SW480 (cell line): ENCODE measurements around the gene MAP2K2.

Experiments
- DNase-seq: peaks from one replicate; pipeline ENCODE4 v3.0.0-alpha.2; 2016; ENCODE audit warnings: low spot score

MAP2K2 gene

DNA sequence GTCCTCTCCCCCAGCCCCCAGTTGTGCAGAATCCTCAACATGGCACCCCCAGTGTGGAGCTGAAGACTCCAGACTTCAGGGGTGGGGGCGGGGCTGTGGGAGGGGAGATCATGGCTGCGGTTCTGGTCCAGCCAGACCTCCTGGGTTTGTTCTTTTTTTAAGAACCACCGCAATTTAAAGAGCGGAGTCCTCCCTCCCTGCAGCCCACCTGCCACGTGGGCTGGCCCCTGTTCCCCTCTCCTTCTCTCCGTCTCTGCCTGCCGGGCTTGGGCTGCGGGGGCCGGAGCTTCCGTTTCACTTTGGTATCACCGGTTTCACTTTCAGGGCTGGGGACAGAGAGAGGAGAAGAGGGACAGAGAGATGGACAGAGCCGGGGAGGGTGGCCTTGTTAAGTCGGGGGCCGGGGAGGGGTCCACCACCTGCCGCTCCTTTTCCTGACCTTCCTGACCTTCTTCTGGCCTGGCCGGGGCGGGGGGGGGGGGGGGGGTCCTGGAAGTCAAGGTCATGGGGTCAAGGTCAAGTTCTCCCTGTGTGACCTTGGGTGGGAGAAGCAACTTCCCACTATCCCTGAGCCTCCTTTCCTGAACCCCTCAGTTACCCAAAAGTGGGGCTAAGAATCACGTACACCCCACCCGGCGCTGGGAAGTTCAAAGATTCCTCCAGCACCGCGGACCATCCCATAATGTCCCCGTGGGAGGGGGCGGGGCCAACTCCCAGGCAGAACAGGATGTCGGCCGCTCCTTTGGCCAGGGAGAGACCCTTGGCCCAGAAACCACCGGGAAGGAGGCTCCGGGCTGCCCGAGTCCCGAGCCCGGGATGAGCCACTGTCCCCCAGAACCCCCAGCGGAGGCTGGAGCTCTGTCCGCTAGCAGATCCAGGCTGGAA lies 45.9 kb downstream of the MAP2K2 start:
- DNase-seq: no peak

GRCh38 chr19:4077007-4077374 lies 46.9 kb downstream of the MAP2K2 start:
- no peak for DNase-seq

DNA sequence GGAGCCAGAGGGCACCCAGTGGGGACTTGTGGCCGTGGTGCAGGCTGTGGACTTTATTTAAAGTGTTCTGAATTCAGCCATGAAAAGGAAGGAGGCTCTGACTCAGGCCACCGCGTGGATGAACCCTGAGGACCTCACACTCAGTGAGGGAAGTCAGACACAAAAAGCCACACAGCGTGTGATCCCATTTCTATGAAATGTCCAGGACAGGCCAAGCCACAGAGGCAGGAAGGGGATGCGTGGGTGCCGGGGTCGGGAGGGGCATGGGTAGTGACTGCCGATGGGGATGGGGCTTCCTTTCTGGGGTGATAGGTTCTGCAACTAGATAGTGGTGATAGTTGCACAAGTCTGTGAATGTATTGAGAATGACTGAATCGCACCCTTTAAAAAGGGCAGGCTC lies 48.5 kb downstream of the MAP2K2 start:
- DNase-seq: no peak

DNA sequence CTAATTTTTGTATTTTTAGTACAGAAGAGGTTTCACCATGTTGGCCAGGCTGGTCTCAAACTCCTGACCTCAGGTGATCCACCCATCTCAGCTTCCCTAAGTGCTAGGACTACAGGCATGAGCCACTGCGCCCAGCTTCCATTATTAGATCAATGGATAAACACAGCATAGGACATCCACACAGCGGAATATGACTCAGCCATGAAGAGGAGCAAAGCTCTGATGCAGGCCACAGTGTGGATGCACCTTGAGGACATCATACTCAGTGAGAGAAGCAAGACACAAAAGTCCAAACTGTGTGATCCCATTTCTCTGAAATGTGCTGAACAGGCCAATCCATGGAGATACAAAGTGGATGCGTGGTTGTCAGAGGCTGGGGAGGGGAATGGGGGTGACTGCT lies 52.3 kb downstream of the MAP2K2 start:
- DNase-seq: no peak

GRCh38 chr19:4069331-4069959 lies 54.5 kb downstream of the MAP2K2 start:
- DNase-seq: no peak

DNA sequence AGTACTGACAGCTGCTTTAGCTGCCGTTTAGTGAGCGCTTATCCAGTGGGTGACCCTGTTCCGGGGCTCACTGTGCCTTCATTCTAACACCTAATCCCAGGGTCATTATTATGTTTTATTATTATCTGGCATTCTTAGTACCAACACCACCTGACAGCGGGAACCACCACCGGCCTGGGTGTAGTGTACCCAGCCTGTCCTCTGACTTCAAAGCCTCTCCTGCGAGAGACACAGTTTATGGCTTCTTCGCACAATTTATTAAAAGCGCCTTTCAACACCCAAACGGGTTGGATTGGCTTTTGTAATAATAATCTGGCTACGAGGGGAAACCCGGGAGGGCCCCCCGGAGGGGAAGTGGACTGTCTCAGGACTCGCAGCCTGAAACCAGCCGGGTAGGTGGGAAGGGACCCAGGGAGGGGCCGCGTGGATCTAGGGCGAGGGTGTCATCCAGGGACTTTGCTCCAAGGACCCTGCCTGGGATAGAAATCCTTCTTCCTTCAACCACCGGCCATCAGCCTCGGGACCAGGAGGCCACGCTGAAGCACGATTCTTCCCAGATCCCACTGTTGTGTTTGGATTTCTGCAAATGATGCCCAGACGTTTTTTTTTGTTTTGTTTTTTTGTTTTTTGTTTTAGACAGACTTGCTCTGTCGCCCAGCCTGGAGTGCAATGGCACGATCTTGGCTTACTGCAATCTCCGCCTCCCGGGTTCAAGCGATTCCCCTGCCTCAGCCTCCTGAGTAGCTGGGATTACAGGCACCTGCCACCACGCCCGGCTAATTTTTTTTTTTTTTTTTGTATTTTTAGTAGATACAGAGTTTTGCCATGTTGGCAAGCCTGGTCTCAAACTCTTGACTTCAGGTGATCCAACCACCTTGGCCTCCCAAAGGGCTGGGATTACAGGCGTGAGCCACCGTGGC lies 55.6 kb downstream of the MAP2K2 start:
- DNase-seq: no peak

DNA sequence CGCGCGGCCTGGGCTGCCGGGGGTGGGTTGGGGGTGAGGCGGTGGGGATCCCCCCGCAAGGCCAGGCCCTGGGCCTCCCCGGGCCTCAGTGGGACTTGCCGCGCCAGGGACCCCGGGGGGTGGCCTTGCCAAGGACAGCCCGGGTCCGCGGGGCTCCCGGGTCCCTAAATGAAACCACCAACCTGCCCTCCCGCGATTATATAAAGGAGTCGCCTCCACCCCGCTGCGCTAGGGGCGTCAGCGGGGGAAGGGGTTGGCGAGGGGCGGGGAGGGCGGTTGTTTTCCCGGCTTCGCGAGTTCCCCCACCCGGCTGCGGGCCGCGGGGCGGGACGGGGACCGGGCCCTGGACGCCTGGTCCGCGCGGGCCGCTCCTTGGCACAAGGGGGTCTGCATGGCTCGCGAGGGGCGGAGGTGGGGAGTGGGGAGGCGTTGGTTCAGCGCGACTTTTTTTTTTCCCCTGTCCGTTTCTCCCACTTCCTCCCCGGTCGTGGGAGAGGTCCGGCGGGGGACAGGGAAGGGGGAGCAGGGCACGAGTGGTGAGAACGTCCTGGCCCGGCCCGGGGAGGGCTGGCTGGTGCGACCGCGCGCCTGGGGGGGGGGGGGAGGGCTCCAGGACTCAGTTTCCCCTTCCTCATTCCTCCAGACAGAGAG lies 56.4 kb downstream of the MAP2K2 start:
- DNase-seq: no peak

GRCh38 chr19:4066682-4067395 lies 57.1 kb downstream of the MAP2K2 start, which contains the start of gene ZBTB7A:
Gene ZBTB7A, minus strand, starts transcription at chr19:4066899. Its CDS starts 11,667 bp downstream, at chr19:4055232.
- peak; percentile 91 for DNase-seq

DNA sequence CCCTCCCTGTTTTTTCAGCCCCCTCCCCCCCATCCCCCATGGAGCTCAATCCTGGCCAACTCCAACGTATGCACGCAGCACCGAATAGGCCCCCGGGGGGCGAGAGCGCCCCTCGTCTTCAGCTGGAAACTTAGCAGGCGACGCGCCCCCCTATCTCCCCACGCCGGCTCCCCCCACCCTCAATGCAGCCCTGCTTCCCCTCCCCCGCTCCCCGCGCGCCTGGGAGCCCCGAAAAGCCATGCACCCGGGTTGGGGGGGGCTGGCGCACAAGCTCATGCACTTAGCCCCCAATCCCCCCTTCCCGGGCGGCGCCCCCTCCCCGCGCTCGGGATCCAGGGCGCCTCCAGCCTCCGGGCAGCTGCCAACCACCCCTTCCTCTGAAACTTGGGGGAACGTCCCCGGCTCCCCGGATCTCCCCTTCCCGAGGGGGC lies 57.7 kb downstream of the MAP2K2 start:
- no peak for DNase-seq

DNA sequence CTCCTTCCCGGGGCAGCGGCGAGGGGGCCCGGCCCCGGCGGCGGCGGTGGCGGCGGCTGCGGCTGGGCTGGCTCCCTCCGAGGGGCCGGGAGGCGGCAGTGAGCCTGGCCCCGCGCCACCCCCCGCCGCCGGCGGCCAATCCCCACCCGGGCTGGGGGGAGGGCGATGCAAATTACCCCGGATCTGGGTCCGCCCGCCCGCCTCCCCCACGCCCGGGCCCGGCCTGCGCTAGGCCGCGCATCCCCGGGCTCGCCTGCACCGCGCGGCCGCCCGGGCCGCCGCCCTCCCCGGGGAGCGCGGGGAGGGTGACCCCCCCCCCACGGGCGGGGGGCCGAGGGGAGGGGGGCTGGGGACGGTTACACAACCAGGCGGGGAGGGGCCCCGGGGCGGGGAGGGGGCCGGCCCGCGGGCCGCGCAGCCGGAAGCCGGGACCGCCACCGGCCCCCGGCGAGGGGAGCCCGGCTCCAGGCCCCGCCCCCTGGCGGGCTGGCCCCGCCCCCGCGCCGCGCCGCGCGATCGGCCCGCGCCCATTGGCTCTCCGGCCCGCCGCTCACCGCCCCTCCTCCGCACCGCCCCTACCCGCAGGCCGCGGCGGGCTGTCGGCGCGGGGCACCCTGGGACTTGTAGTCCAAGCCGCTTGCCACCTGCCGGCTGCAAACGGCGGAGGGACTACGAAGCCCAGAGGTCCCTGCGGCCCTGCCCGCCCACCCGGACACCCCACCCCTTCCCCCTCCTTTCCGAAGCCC lies 58.3 kb downstream of the MAP2K2 start:
- DNase-seq: peak; percentile 95

GRCh38 chr19:4064496-4065260 lies 59.2 kb downstream of the MAP2K2 start:
- DNase-seq: no peak

DNA sequence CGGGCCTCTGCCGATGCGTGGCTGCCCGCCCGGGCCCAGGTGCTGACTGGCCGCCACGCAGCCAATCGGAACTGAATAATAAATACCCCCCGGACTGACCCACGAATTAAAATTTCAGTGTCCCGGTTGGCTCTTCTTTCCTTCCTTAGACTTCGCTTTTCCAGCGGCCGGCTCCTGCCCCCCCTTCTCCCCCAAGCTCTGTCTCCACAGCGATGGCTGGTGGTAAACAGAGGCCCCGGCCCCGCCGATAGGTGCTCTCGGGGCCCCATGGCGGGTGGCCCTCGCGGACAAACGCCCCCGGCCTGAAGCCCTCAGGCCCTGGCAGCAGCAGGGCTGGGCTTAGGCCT lies 59.8 kb downstream of the MAP2K2 start:
- DNase-seq: no peak

- DNase-seq: no peak
Measured at GRCh38 chr19:4063369-4064148, 60.4 kb downstream of the MAP2K2 start.

- no peak for DNase-seq
Measured at GRCh38 chr19:4062419-4063368, 61.2 kb downstream of the MAP2K2 start.

DNA sequence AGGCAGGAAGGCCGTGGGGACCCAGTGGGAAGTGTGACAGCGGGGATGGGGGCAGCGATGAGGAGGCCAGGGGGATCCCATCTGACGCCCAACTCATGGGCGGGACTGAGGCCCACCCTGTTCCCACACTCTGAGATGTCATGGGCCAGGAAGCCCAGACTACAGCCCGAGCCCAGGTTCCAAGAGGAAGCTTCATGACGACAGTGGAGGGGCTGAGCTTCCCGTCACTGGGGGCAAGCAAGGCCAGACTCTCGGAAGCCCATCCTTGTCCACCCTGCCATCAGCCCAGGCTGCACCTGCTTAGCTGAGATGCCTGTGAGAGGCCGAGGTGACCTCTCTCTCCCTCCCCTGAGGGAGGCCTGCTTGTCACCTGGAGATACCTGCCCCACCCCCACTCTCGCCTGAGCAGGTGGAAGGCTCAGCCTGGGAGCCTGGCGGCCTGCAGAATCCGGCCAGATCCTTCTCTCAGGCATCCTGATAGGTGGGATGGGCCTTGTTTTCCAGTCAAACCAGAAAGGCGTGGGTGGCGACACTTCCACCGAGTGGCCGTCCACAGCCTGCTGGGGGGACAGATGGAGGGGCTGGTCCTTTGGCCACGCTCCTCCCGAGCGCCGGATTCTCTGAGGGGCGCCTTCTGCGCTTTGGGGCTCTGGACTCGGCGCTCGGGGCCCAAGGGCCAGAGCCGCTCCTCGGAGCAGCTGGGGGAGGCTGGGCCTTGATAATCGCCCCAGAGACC lies 62.1 kb downstream of the MAP2K2 start:
- peak; percentile 70 for DNase-seq

- DNase-seq: no peak
Measured at GRCh38 chr19:4061178-4061682, 62.7 kb downstream of the MAP2K2 start.

DNA sequence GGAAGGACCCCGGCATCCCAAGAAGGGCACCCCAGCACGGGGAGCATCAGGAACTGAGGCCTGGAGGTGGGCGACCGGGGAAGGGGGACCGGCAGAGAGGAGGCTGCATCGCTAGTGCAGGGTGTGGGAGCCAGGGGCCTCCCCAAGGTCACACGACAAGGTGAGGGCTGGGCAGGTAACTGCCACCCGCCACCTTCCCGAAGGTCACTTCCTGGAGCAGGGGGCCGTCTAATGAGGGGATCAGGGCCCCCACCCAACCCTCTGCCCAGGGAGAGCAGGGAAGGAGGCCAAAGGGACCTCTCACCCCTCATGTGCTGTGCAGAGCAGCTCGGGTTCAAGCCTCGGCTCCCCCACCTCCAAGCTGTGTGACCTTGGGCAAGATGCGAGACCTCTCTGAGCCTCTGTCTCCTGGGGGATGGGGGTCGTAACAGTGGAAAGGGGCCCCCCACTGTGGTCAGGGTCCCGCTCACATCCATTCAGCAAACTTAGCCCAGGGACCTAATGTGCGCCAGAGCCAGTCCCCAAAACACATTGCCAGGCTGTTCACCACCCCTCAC lies 63.2 kb downstream of the MAP2K2 start:
- DNase-seq: no peak
